Coronary artery (tissue), 2 donors: ENCODE measurements around the gene FBXO24.

ENCODE experiments used
- DNase-seq: peaks from one replicate; pipeline ENCODE4 v3.0.0-alpha.2; 2017; ENCODE audit warnings: low spot score
- H3K27ac ChIP-seq, 2 donors: fragments of 200-600 bp; sonication (generic); one replicate each; pipeline ENCODE4 v1.5.1; 2016 to 2019
- H3K4me3 ChIP-seq: fragments of 200-600 bp; sonication (generic); 2 replicates; pipeline ENCODE4 v1.5.1; 2016; ENCODE audit warnings: mild to moderate bottlenecking, moderate library complexity
- TF ChIP-seq, protein P1 (sequence below): fragments of 200-600 bp; sonication (generic); IDR thresholded peaks from one replicate; pipeline ENCODE4 v1.5.1; 2019; ENCODE audit warnings: antibody characterized with exemption

Gene FBXO24

DNA sequence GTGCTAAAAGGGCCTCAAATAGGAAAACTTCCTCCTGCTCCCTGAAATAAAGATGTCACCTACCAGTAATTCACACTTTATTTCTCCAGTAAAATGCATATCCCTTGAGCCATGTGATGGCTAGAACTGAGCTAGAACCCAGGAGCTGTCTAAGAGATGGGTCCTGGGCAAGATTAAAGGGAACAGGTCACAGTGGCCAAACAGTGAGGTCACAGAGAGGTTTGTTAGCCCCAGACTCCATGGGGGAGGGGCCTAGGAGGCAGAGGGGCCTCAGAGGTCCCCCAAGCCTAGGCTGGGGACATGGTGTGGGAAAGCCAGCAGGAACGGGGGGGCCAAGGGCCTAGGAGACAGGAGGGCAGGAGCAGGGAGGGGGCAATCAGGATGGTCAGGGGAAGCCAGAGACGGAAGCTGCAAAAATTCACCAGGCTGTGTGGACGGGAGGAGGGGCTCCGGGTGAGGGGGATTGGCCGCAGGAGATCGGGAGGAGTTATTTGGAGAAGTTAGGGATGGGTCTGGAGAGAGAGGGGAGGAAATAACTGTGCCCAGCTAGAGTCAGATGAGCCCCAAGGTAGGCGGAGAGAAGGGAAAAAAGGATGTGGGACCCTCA lies 3.3 kb downstream of the FBXO24 start:
- TF ChIP-seq, protein P1, sequence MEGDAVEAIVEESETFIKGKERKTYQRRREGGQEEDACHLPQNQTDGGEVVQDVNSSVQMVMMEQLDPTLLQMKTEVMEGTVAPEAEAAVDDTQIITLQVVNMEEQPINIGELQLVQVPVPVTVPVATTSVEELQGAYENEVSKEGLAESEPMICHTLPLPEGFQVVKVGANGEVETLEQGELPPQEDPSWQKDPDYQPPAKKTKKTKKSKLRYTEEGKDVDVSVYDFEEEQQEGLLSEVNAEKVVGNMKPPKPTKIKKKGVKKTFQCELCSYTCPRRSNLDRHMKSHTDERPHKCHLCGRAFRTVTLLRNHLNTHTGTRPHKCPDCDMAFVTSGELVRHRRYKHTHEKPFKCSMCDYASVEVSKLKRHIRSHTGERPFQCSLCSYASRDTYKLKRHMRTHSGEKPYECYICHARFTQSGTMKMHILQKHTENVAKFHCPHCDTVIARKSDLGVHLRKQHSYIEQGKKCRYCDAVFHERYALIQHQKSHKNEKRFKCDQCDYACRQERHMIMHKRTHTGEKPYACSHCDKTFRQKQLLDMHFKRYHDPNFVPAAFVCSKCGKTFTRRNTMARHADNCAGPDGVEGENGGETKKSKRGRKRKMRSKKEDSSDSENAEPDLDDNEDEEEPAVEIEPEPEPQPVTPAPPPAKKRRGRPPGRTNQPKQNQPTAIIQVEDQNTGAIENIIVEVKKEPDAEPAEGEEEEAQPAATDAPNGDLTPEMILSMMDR = no peak
- no peak for DNase-seq
- Histone ChIP-seq H3K4me3 (peak overlapping the region; percentile 27), H3K27ac (peak overlapping the region in 1 of 2 donors; percentile 13)

DNA sequence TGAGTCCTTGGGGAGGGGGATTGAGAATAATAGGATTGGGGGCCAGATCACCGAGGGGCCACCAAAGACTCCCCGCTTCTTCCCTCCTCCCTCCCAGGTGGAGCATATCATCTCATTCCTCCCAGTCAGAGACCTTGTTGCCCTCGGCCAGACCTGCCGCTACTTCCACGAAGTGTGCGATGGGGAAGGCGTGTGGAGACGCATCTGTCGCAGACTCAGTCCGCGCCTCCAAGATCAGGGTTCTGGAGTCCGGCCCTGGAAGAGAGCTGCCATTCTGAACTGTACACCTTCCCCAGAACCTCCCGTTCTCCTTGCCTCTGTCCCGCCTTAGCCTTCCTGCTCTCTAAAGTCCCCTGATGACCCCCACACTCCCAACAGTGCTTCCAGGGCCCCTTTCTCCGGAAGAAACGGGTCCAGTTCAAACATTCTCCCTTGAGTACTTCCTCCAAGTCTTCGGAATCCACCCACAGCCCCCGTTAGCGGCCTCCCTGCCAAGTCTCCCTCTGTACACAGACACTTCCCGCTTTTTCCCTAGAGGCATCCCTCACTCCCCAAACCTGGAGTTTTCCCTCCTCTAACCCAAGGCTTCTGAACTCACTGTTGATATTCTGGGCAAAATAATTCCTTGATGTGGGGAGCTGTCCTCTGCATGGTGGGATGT lies 4.1 kb downstream of the FBXO24 start:
- Histone ChIP-seq H3K4me3 (peak overlapping the region; percentile 27), H3K27ac (peak overlapping the region in 1 of 2 donors; percentile 13)
- DNase-seq = no peak
- TF ChIP-seq, protein P1 = no peak

DNA sequence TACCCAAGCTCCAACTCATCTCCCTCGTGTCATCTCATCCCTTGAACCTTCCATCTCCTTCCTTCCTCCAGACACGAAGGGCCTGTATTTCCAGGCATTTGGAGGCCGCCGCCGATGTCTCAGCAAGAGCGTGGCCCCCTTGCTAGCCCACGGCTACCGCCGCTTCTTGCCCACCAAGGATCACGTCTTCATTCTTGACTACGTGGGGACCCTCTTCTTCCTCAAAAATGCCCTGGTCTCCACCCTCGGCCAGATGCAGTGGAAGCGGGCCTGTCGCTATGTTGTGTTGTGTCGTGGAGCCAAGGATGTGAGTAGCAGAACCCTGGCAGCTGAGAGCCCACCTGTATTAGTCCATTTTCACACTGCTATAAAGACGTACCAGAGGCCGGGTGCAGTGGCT lies 5.5 kb downstream of the FBXO24 start:
- no peak overlapping the region for H3K4me3 ChIP-seq
- no peak for DNase-seq
- TF ChIP-seq, protein P1 = no peak
- H3K27ac ChIP-seq = no peak overlapping the region

DNA sequence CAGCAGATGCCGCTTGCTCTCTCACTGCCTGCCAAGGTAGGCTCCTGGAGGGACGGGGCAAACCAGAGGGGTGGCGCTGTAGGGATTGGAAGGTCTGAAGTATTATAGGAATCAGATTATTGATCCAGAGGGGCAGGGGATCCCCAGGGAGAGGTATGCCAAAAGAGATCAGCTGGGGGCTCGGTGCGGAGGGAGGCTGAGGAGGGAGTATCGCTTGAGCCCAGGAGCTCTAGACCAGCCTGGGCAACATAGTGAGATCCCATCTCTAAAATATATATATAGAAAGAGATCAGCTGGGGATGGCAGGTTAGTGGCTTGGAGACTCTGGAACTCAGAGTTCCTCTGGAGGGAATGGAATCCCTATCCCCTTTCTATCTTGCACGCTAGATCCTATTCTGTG lies 9.1 kb downstream of the FBXO24 start:
- TF ChIP-seq, protein P1 = no peak
- no peak for DNase-seq
- H3K4me3 ChIP-seq = no peak overlapping the region
- no peak overlapping the region for H3K27ac ChIP-seq

DNA sequence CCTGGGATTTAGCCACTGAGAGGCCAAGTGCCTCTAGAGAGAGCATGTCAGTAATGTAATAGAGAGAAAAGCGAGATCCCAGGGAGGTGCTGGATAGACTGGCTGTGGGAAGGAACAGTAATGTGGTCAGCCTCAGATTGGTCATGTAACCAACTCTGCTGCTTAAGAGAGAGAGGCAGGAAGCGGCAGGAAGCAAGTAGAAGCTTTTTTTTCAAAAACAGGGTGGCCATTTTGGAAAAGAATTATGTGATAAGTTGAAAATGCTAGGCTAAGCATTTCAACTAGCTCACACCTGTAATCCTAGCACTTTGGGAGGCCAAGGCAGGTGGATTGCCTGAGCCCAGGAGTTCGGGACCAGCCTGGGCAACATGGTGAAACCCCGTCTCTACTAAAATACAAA lies 12.3 kb downstream of the FBXO24 start:
- TF ChIP-seq, protein P1 = no peak
- H3K27ac ChIP-seq = no peak overlapping the region
- no peak overlapping the region for H3K4me3 ChIP-seq
- DNase-seq = no peak

DNA sequence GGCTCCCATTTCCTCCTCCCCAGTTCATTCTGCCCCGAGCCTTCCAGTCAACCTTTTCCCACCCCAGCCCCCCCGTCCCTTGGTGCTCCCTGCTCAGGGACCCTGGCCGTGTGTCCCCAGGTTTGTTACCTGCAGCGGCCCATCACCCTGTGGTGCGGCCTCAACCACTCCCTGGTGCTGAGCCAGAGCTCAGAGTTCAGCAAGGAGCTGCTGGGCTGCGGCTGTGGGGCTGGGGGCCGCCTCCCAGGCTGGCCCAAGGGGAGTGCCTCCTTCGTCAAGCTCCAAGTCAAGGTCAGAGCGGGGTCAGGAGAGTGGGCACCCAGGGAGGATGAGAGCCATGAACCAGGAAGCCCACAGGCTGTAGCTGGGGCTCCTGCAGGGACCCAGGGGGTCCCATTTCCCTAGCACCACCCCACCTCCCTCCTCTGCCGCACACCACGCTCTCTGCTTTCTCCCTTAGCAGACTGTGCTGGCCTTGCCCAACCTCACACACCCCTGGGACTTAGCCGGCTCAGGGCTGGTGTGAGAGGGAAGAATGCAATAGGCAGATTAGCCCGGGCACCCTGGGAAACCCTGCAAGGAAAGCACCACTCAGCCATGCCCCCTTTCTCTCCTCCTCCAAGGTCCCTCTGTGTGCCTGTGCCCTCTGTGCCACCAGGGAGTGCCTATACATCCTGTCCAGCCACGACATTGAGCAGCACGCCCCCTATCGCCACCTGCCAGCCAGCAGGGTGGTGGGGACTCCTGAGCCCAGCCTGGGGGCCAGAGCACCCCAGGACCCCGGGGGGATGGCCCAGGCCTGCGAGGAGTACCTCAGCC lies 14.0 kb downstream of the FBXO24 start:
- DNase-seq = no peak
- no peak overlapping the region for H3K4me3 ChIP-seq
- no peak overlapping the region for H3K27ac ChIP-seq
- TF ChIP-seq, protein P1 = no peak
